NCI-H1048 (cell line): ENCODE measurements around the gene SCNM1.
"Not testable (repeated sequence)": the region's sequence is repeated elsewhere in the genome, so short reads cannot be mapped to it uniquely, and the experiment has no call there.

Experiments used
- DNase-seq: peaks from one replicate; lab custom pipeline; 2025; lab: John Stamatoyannopoulos, UW

Gene SCNM1

GRCh38 chr1:151193304-151193703 lies 27.4 kb downstream of the SCNM1 start:
- no peak for DNase-seq

- DNase-seq: no peak
Measured at GRCh38 chr1:151193856-151194255, 27.9 kb downstream of the SCNM1 start.

DNA sequence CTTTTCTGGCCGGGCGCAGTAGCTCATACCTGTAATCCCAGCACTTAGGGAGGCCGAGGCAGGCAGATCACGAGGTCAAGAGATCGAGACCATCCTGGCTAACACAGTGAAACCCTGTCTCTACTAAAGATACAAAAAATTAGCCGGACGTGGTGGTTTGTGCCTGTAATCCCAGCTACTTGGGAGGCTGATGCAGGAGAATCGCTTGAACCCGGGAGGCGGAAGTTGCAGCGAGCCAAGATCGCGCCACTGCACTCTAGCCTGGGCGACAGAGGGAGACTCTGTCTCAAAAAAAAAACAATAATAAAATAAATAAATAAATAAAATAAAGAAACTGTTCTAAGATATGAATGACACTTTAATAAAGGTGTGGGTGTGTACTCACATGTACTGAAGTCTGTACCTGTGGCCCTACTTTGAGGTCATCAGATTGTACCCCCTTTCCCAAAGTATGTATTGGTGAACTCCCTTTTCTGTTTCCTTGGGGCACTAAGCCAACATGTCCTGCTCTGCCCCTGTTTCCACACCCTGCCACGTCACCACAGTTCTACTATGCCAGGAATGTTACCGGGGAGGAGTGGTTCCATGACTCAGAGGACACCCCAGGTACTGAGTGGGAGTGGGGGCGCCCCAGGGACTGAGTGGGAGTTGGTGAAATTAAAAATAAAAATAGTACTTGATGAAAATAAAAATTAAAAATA lies 29.1 kb downstream of the SCNM1 start:
- not testable (repeated sequence) for DNase-seq

DNA sequence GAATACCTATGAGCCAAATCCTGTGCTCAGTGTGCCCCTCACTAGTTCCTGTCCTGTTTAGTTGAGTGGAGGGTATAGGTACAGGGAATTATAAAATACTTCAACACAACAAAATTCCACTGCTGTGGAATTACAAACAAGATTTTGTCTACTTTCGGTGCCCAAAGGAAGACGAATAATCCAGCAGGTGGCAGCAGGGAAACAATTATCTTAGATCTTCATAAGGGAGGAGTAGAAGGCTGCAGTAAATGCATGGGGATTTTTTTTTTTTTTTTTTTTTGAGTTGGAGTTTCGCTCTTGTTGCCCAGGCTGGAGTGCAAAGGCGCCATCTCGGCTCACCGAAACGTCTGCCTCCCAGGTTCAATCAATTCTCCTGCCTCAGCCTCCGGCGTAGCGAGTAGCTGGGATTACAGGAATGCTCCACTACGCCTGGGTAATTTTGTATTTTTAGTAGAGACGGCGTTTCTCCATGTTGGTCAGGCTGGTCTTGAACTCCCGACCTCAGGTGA lies 30.4 kb downstream of the SCNM1 start:
- peak; percentile 67 for DNase-seq

GRCh38 chr1:151197863-151198253 lies 31.9 kb downstream of the SCNM1 start:
- no peak for DNase-seq

DNA sequence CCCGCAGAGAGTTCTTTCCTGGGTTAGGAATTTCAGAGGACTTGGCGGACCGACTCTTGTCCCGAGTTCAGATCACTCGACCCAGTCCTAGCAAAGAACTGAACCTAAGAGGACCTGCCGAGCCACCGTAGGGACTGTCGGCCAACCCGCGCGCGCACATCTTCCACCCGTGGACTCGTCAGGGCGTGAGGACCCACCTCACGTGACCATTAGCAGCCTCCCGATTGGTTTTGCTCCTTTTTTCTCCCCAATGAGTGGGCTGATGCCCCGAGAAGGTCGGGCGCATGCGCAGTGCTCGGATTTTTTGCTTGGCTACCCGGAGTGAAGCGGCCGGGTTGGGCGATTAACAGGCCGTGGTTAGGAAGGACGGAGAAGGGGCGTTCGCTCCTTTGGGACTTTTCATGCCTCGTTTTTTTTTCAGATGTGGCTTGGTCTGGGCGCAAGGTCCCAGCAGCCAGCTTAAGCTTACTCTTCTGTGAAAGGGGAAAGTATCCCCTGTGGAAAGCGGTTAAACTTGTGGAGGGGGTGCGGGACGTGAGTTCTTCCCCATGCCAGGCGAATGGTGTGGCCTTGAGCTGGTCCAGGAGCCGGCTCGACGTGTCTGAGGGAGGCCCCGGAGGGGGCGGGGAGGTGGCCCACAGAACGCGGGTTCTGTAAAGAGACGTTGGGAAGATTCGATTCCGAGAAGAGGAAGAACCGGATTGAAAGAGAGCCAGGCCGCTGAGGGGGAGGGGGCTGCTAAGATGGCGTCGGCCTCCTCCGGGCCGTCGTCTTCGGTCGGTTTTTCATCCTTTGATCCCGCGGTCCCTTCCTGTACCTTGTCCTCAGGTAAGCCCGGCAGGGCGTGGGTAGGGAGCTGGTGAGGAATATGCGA lies 32.5 kb downstream of the SCNM1 start, which contains the start of gene PIP5K1A:
PIP5K1A (plus strand) TSS at position 299 of the 874 bp plus-strand sequence; CDS start at position 744, 445 bp downstream.
- DNase-seq: peak; percentile 99

GRCh38 chr1:151199873-151200581 lies 34.1 kb downstream of the SCNM1 start:
- no peak for DNase-seq

DNA sequence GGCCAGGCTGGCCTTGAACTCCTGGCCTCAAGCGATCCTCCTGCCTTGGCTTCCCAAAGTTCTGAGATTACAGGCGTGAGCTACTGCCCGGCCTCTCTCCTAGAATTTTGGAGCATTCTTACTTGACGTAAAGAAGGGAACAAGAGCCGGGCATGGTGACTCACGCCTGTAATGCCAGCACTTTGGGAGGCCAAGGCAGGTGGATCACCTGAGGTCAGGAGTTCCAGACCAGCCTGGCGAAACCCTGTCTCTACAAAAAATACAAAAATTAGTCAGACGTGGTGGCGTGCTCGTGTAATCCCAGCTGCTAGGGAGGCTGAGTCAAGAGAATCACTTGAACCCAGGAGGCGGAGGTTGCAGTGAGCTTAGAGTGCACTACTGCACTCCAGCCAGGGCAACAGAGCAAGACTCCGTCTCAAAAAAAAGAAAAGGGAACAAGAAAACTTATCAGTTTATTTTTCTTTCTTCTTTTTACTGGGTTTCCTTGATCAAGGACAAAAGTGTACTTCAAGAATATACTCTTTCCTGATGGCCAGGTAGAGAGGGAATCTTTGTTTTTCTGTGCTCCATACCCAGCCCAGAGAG lies 39.5 kb downstream of the SCNM1 start:
- DNase-seq: not testable (repeated sequence)

GRCh38 chr1:151210830-151211229 lies 44.9 kb downstream of the SCNM1 start:
- DNase-seq: no peak

GRCh38 chr1:151211972-151212705 lies 46.2 kb downstream of the SCNM1 start:
- DNase-seq: no peak

DNA sequence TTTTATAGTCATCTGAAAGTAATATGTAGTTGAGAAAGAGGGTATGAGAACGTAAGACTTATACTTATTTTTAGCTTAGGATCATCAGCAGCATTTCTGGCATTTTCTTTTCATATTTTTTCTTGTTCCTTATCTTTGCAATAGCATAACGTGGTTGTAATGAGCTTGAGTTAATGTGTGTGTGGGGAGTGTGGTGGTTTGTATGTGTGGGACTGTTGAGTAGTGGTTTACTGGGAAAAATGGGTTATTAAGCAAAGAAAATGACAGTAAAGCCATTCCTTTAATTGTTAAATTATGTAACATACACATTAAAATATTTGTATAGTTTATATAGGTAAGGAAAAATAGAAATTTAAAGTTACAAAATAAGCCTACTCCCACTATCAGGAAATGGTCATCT lies 47.6 kb downstream of the SCNM1 start:
- DNase-seq: no peak
